ENCODE measurements around the gene ZFPM1. TPM values are rescaled to one million over a fixed set of nuclear protein-coding genes. Genes with fewer than 3 reads are reported as not detected.

Gene ZFPM1
- total RNA-seq, 1 experiment from 2014 or later, result 3.9 TPM

DNA sequence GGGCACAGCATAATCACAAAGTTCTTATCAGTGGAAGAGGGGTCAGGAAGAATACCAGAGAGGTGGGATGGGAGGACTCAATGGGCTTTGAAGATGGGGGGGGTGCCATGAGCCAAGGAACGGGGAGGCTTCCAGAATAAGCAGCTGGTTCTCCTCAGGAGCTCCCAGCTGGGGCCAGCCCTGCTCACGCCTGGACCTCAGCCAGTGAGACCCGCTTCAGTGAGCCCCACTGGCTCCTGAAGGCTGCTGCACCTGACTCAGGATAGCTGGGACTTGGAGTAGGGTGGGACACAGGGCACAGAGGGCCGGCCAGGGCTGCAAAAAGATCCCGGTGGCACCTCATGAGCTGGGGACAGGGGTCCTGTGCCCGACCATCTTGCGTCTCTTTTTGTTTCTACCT is 92.7 kb downstream of the ZFPM1 start:
- no peaks in the 10 kb centered on the region; the same call in 1 of the 2 replicates for H3K27me3 ChIP-seq (ENCODE audit: control insufficient read depth, insufficient read depth, low read length)

GRCh38 chr16:88548131-88548874 is 95.2 kb downstream of the ZFPM1 start:
- ATAC-seq (peak; percentile 62; the same call in 1 of the 2 replicates), DNase-seq (ENCODE audit: low read depth, low spot score) (no peak)
- POLR2A ChIA-PET, result no interaction called here
- TF ChIP-seq, protein P1, sequence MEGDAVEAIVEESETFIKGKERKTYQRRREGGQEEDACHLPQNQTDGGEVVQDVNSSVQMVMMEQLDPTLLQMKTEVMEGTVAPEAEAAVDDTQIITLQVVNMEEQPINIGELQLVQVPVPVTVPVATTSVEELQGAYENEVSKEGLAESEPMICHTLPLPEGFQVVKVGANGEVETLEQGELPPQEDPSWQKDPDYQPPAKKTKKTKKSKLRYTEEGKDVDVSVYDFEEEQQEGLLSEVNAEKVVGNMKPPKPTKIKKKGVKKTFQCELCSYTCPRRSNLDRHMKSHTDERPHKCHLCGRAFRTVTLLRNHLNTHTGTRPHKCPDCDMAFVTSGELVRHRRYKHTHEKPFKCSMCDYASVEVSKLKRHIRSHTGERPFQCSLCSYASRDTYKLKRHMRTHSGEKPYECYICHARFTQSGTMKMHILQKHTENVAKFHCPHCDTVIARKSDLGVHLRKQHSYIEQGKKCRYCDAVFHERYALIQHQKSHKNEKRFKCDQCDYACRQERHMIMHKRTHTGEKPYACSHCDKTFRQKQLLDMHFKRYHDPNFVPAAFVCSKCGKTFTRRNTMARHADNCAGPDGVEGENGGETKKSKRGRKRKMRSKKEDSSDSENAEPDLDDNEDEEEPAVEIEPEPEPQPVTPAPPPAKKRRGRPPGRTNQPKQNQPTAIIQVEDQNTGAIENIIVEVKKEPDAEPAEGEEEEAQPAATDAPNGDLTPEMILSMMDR (IDR thresholded peaks at IDR 0.05), result no peak
- no peak for TF ChIP-seq SIN3A (IDR thresholded peaks at IDR 0.05; ENCODE audit: borderline replicate concordance, insufficient read depth, low read depth, low read length)
- TF ChIP-seq REST (IDR thresholded peaks at IDR 0.05; ENCODE audit: insufficient read depth in 1 of 2, low read depth in 2 of 2, low read length in 1 of 2), result no peak
- Histone ChIP-seq H3K27me3 (ENCODE audit: control insufficient read depth, insufficient read depth, low read length) (no peaks in the 10 kb centered on the region; the same call in 1 of the 2 replicates), H3K4me1 (ENCODE audit: control insufficient read depth, insufficient read depth, low read length) (no peaks in the 10 kb centered on the region), H3K9me3 (ENCODE audit: control insufficient read depth, insufficient read depth, low read depth, low read length) (peaks cover 5% of the 10 kb centered on the region; the same call in 1 of the 2 replicates), H3K36me3 (ENCODE audit: control insufficient read depth, insufficient read depth, low read length) (no peaks in the 10 kb centered on the region), H3K4me3 (ENCODE audit: low read depth in 2 of 2, low read length in 2 of 2) (no peak overlapping the region), H3K27ac (ENCODE audit: low read length) (no peak overlapping the region)
- in situ Hi-C loops (cut with HindIII; ENCODE audit: low pct_unique_long_range_greater_than_20kb, low sequenced_read_pairs), result no loop called here
- intact Hi-C loops (cut with micrococcal nuclease; ENCODE audit: unreplicated experiment), result no loop called here
- CTCF ChIA-PET, result no interaction called here
- no TSS peak for BruUV-seq (replicated peaks)

More for the DNA sequence above, 92.7 kb downstream of the ZFPM1 start:
- in situ Hi-C loops (cut with HindIII; ENCODE audit: low pct_unique_long_range_greater_than_20kb, low sequenced_read_pairs), result no loop called here
- no peak for ATAC-seq
- no peak overlapping the region for H3K4me3 ChIP-seq (ENCODE audit: low read depth in 2 of 2, low read length in 2 of 2)
- no peaks in the 10 kb centered on the region for H3K36me3 ChIP-seq (ENCODE audit: control insufficient read depth, insufficient read depth, low read length)
- no TSS peak for BruUV-seq (replicated peaks)
- H3K4me1 ChIP-seq (ENCODE audit: control insufficient read depth, insufficient read depth, low read length), result no peaks in the 10 kb centered on the region
- H3K27ac ChIP-seq (ENCODE audit: low read length), result no peak overlapping the region
- no peak for DNase-seq (ENCODE audit: low read depth, low spot score)
- TF ChIP-seq POLR2AphosphoS5 (IDR thresholded peaks at IDR 0.05; ENCODE audit: low read depth, low read length), result no peak
- no peak for TF ChIP-seq TCF7L2 (IDR thresholded peaks at IDR 0.05; ENCODE audit: low read depth, low read length)
- TF ChIP-seq, protein P1 (IDR thresholded peaks at IDR 0.05), result no peak
- no peak for TF ChIP-seq REST (IDR thresholded peaks at IDR 0.05; ENCODE audit: insufficient read depth in 1 of 2, low read depth in 2 of 2, low read length in 1 of 2)
- TF ChIP-seq SIN3A (IDR thresholded peaks at IDR 0.05; ENCODE audit: borderline replicate concordance, insufficient read depth, low read depth, low read length), result no peak
- ChIA-PET POLR2A (no interaction called here), CTCF (no interaction called here)
- intact Hi-C loops (cut with micrococcal nuclease; ENCODE audit: unreplicated experiment), result no loop called here
- peaks cover 5% of the 10 kb centered on the region; the same call in 1 of the 2 replicates for H3K9me3 ChIP-seq (ENCODE audit: control insufficient read depth, insufficient read depth, low read depth, low read length)

Data from Panc1 (cell line).